K562 (cell line): ENCODE results near the gene COPG2.

ENCODE experiments used
- CTCF ChIP-seq, 3 experiments: IDR thresholded peaks in 2 of 3; conservative IDR thresholded peaks in 1 of 3; 2 replicates each; pipeline ENCODE4 v1.5.1; 2011 to 2012; ENCODE audit warnings: low read length in 3 of 3, mild to moderate bottlenecking in 3 of 3, control low read depth in 2 of 3, improper control_type of control experiment in 1 of 3, inconsistent platforms in 1 of 3, low read depth in 1 of 3, mixed read lengths in 1 of 3, moderate library complexity in 1 of 3; ENCODE audit not compliant: insufficient read depth in 2 of 3
- SMARCA5 ChIP-seq: fragments of 450-650 bp; IDR thresholded peaks from 2 replicates; pipeline ENCODE4 v1.6.1; 2016
- ZNF282 ChIP-seq: sonication (generic); formaldehyde crosslinking; IDR thresholded peaks from 2 replicates; pipeline ENCODE4 v1.8.1; 2023; ENCODE audit warnings: missing genetic modification reagents
- TF ChIP-seq, protein P1 (sequence below): fragments of 250-450 bp; sonication (Bioruptor Pico); IDR thresholded peaks from 2 replicates; pipeline ENCODE4 v1.5.0; 2020; ENCODE audit warnings: mild to moderate bottlenecking

- no peak for TF ChIP-seq CTCF (IDR thresholded peaks at IDR 0.05 in 2 of 3, conservative IDR thresholded peaks at IDR 0.05 in 1 of 3; ENCODE audit: insufficient read depth in 2 of 3, low read depth in 1 of 3, low read length in 3 of 3)
- TF ChIP-seq, protein P1, sequence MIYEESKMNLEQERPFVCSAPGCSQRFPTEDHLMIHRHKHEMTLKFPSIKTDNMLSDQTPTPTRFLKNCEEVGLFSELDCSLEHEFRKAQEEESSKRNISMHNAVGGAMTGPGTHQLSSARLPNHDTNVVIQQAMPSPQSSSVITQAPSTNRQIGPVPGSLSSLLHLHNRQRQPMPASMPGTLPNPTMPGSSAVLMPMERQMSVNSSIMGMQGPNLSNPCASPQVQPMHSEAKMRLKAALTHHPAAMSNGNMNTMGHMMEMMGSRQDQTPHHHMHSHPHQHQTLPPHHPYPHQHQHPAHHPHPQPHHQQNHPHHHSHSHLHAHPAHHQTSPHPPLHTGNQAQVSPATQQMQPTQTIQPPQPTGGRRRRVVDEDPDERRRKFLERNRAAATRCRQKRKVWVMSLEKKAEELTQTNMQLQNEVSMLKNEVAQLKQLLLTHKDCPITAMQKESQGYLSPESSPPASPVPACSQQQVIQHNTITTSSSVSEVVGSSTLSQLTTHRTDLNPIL (CRISPR knock-in tag), result no peak
- no peak for TF ChIP-seq ZNF282 (CRISPR knock-in tag)
- no peak for TF ChIP-seq SMARCA5
Measured at GRCh38 chr7:130712416-130712815, 43.9 kb upstream of the COPG2 start.
